H9 (cell line): Measurements from ENCODE around the gene KLHDC7B. TPM values are rescaled to one million over a fixed set of nuclear protein-coding genes. Genes with fewer than 3 reads are reported as not detected.

Experiments used
- DNase-seq: peaks from one replicate; pipeline ENCODE4 v3.0.0-alpha.2; 2017
- H2AFZ ChIP-seq: one replicate; pipeline ENCODE4 v1.6.1; 2013; ENCODE audit warnings: mild to moderate bottlenecking, low read length, control low read depth, moderate library complexity
- H2AK5ac ChIP-seq: 2 replicates; pipeline ENCODE4 v1.6.1; 2013; ENCODE audit warnings: low read length, control low read depth, mixed read lengths; ENCODE audit not compliant: insufficient read length
- H2BK120ac ChIP-seq: one replicate; pipeline ENCODE4 v1.6.1; 2013; ENCODE audit warnings: low read depth, mild to moderate bottlenecking, low read length, control low read depth, inconsistent platforms; ENCODE audit not compliant: poor library complexity, severe bottlenecking
- H2BK12ac ChIP-seq: 2 replicates; pipeline ENCODE4 v1.6.1; 2013; ENCODE audit warnings: low read length, control low read depth, mixed read lengths, low read depth; ENCODE audit not compliant: insufficient read length
- H2BK15ac ChIP-seq: 2 replicates; pipeline ENCODE4 v1.6.1; 2013; ENCODE audit warnings: low read depth, low read length, control low read depth
- H2BK20ac ChIP-seq: one replicate; pipeline ENCODE4 v1.6.1; 2013; ENCODE audit warnings: low read depth, mild to moderate bottlenecking, low read length, control low read depth, inconsistent platforms; ENCODE audit not compliant: poor library complexity, severe bottlenecking
- H2BK5ac ChIP-seq: 2 replicates; pipeline ENCODE4 v1.6.1; 2013; ENCODE audit warnings: low read length, control low read depth, mixed read lengths; ENCODE audit not compliant: insufficient read length
- H3K14ac ChIP-seq: 2 replicates; pipeline ENCODE4 v1.6.1; 2013; ENCODE audit warnings: low read length, control low read depth; ENCODE audit not compliant: insufficient read depth
- H3K18ac ChIP-seq: 2 replicates; pipeline ENCODE4 v1.6.1; 2013; ENCODE audit warnings: low read depth, mild to moderate bottlenecking, mixed read lengths, low read length, control low read depth; ENCODE audit not compliant: insufficient read length
- H3K23ac ChIP-seq: 2 replicates; pipeline ENCODE4 v1.6.1; 2013; ENCODE audit warnings: low read length, control low read depth, mixed read lengths, low read depth; ENCODE audit not compliant: insufficient read length
- H3K23me2 ChIP-seq: 2 replicates; pipeline ENCODE4 v1.6.1; 2013; ENCODE audit warnings: low read depth, mild to moderate bottlenecking, mixed read lengths, low read length, control low read depth; ENCODE audit not compliant: insufficient read length, poor library complexity, severe bottlenecking
- H3K27ac ChIP-seq: 2 replicates; pipeline ENCODE4 v1.5.1; 2013; ENCODE audit warnings: low read length, control low read depth, mixed read lengths, low read depth; ENCODE audit not compliant: insufficient read length
- H3K27me3 ChIP-seq: 2 replicates; pipeline ENCODE4 v1.6.1; 2013; ENCODE audit warnings: low read length, control low read depth, inconsistent platforms; ENCODE audit not compliant: insufficient read depth
- H3K4ac ChIP-seq: 2 replicates; pipeline ENCODE4 v1.6.1; 2013; ENCODE audit warnings: low read depth, mild to moderate bottlenecking, control low read depth, inconsistent platforms, low read length, moderate library complexity
- H3K4me1 ChIP-seq: 2 replicates; pipeline ENCODE4 v1.6.1; 2013; ENCODE audit warnings: low read length, control low read depth, inconsistent platforms; ENCODE audit not compliant: insufficient read depth
- H3K4me2 ChIP-seq: 2 replicates; pipeline ENCODE4 v1.6.1; 2013; ENCODE audit warnings: low read length, control low read depth, mixed read lengths; ENCODE audit not compliant: insufficient read length, insufficient read depth
- H3K56ac ChIP-seq: 2 replicates; pipeline ENCODE4 v1.6.1; 2013; ENCODE audit warnings: low read depth, mild to moderate bottlenecking, mixed read lengths, low read length, control low read depth; ENCODE audit not compliant: insufficient read length
- H3K79me1 ChIP-seq: 2 replicates; pipeline ENCODE4 v1.6.1; 2013; ENCODE audit warnings: low read depth, mild to moderate bottlenecking, moderate library complexity, low read length, control low read depth, inconsistent platforms; ENCODE audit not compliant: insufficient read depth, poor library complexity, severe bottlenecking
- H3K79me2 ChIP-seq: 2 replicates; pipeline ENCODE4 v1.6.1; 2013; ENCODE audit warnings: low read length, control low read depth, inconsistent platforms; ENCODE audit not compliant: insufficient read depth
- H3K9ac ChIP-seq: 2 replicates; pipeline ENCODE4 v1.6.1; 2013; ENCODE audit warnings: low read length, control low read depth, mixed read lengths; ENCODE audit not compliant: insufficient read length; ENCODE audit errors: extremely low read depth
- H3K9me3 ChIP-seq: one replicate; pipeline ENCODE4 v1.6.1; 2013; ENCODE audit warnings: low read depth, low read length, inconsistent platforms; ENCODE audit not compliant: control insufficient read depth
- H3T11ph ChIP-seq: one replicate; pipeline ENCODE4 v1.6.1; 2013; ENCODE audit warnings: mild to moderate bottlenecking, low read length, control low read depth, inconsistent platforms
- H4K20me1 ChIP-seq: one replicate; pipeline ENCODE4 v1.6.1; 2013; ENCODE audit not compliant: control insufficient read depth, insufficient read length, insufficient read depth
- H4K5ac ChIP-seq: 2 replicates; pipeline ENCODE4 v1.6.1; 2013; ENCODE audit warnings: low read depth, mild to moderate bottlenecking, mixed read lengths, low read length, control low read depth; ENCODE audit not compliant: insufficient read length
- H4K8ac ChIP-seq: replicated peaks from 2 replicates; pipeline ENCODE4 v1.6.1; 2013; ENCODE audit warnings: low read length, control low read depth, mixed read lengths, low read depth; ENCODE audit not compliant: insufficient read length
- H4K91ac ChIP-seq: 2 replicates; pipeline ENCODE4 v1.6.1; 2013; ENCODE audit warnings: low read depth, mild to moderate bottlenecking, moderate library complexity, mixed read lengths, low read length, control low read depth; ENCODE audit not compliant: insufficient read length
- H3K27ac Mint-ChIP-seq, 3 experiments: 2 replicates in 2 of 3; 3 replicates in 1 of 3; pipeline ENCODE4 v1.8.0; 2020 to 2021; ENCODE audit warnings: mixed read lengths in 3 of 3, mild to moderate bottlenecking in 1 of 3, moderate library complexity in 1 of 3
- H3K27me3 Mint-ChIP-seq: 2 replicates; pipeline ENCODE4 v1.8.0; 2021; ENCODE audit warnings: low read depth, mild to moderate bottlenecking, moderate library complexity, mixed read lengths
- H3K36me3 Mint-ChIP-seq, 3 experiments: 2 replicates in 2 of 3; 3 replicates in 1 of 3; pipeline ENCODE4 v1.8.0; 2020 to 2021; ENCODE audit warnings: low read depth in 3 of 3, mixed read lengths in 3 of 3; ENCODE audit not compliant: insufficient read depth in 1 of 3
- H3K4me1 Mint-ChIP-seq, 2 experiments: 2 replicates each; pipeline ENCODE4 v1.8.0; 2020; ENCODE audit warnings: mixed read lengths in 2 of 2
- H3K4me3 Mint-ChIP-seq, 2 experiments: 2 replicates in 1 of 2; 3 replicates in 1 of 2; pipeline ENCODE4 v1.8.0; 2020 to 2021; ENCODE audit warnings: mild to moderate bottlenecking in 2 of 2, mixed read lengths in 2 of 2, moderate library complexity in 1 of 2
- H3K9me3 Mint-ChIP-seq, 2 experiments: 2 replicates in 1 of 2; 3 replicates in 1 of 2; pipeline ENCODE4 v1.8.0; 2020; ENCODE audit warnings: mild to moderate bottlenecking in 2 of 2, mixed read lengths in 2 of 2, moderate library complexity in 1 of 2
- CTCF ChIP-seq: fragments of 200-600 bp; sonication (generic); conservative IDR thresholded peaks from 3 replicates; pipeline ENCODE4 v1.8.0; 2021; ENCODE audit warnings: antibody characterized with exemption, mild to moderate bottlenecking
- WGBS: extraction: QIAGEN DNeasy Blood & Tissue Kit; methylation state at CpG from one replicate; pipeline ENCODE4 v1.1.7; 2013; ENCODE audit warnings: missing lambda C conversion rate, low lambda C conversion rate, mixed read lengths; ENCODE audit not compliant: insufficient read length; ENCODE audit errors: extremely low coverage; 5-methylcytosine and 5-hydroxymethylcytosine counted together
- total RNA-seq: library from RNA; stranded (reverse); gene quantifications from 2 replicates; pipeline ENCODE4 v1.2.1, GENCODE V29; 2021

KLHDC7B gene
- total RNA-seq, 1 experiment from 2014 or later = not detected

- H3K14ac ChIP-seq = no peak overlapping the region
- no peak overlapping the region for H2BK120ac ChIP-seq
- H3K79me1 ChIP-seq = no peaks in the 10 kb centered on the region
- H3K56ac ChIP-seq = no peak overlapping the region
- Mint-ChIP-seq H3K27ac (no peak overlapping the region), H3K4me3 (no peak overlapping the region), H3K9me3 (no peaks in the 10 kb centered on the region), H3K27me3 (peaks cover 2% of the 10 kb centered on the region; the same call in 1 of the 2 replicates), H3K36me3 (peaks cover 7 to 56% (median 38%) of the 10 kb centered on the region in 3 experiments; a peak in 6 of 7 replicates), H3K4me1 (peaks cover 5 to 9% of the 10 kb centered on the region in 2 experiments)
- no peaks in the 10 kb centered on the region for H4K20me1 ChIP-seq
- H2AFZ ChIP-seq = no peak overlapping the region
- no peak overlapping the region for H3K27ac ChIP-seq
- H3K4me2 ChIP-seq = no peak overlapping the region
- no CpG with 5 or more reads among the region's 10 CpGs for WGBS
- no peak for DNase-seq
- no peak overlapping the region for H4K8ac ChIP-seq
- H2BK15ac ChIP-seq = no peak overlapping the region
- no peak for TF ChIP-seq CTCF
- no peak overlapping the region for H4K5ac ChIP-seq
- H3K9ac ChIP-seq = no peak overlapping the region
- no peak overlapping the region for H3K23ac ChIP-seq
- no peaks in the 10 kb centered on the region for H3K9me3 ChIP-seq
- H3K4ac ChIP-seq = no peak overlapping the region
- no peak overlapping the region for H2BK20ac ChIP-seq
- no peak overlapping the region for H3K18ac ChIP-seq
- H3K23me2 ChIP-seq = peaks cover 3% of the 10 kb centered on the region
- H2BK5ac ChIP-seq = no peak overlapping the region
- H3T11ph ChIP-seq = no peak overlapping the region
- no peak overlapping the region for H2BK12ac ChIP-seq
- peaks cover 3% of the 10 kb centered on the region; the same call in 1 of the 2 replicates for H3K4me1 ChIP-seq
- no peaks in the 10 kb centered on the region for H3K27me3 ChIP-seq
- H3K79me2 ChIP-seq = no peaks in the 10 kb centered on the region
- no peak overlapping the region for H4K91ac ChIP-seq
- no peak overlapping the region for H2AK5ac ChIP-seq
Observed at GRCh38 chr22:50521710-50522109, 24.0 kb upstream of the KLHDC7B start.
